CD4-positive, CD25-positive, alpha-beta regulatory T cell (primary cell): ENCODE measurements around the gene ZFPM1. TPM values are rescaled to one million over a fixed set of nuclear protein-coding genes. Genes with fewer than 3 reads are reported as not detected.

Experiments used
- ATAC-seq, 2 donors: fragments of 150-1000 bp; cut with Tn5 transposase; one replicate each; pipeline ENCODE4 v1.10.0; 2021; ENCODE audit warnings: low read depth in 2 of 2, moderate number of reproducible peaks in 2 of 2, moderate library complexity in 1 of 2
- DNase-seq, 3 donors: peaks; one replicate each; pipeline versions ENCODE4 v3.0.0 to v3.0.0-alpha.2; 2012 to 2022; ENCODE audit warnings: mixed read lengths in 1 of 3
- H3K27ac ChIP-seq: one replicate; pipeline ENCODE4 v1.7.0; 2013; ENCODE audit warnings: mild to moderate bottlenecking, low read length; ENCODE audit not compliant: insufficient read depth, poor library complexity, severe bottlenecking
- H3K27me3 ChIP-seq: one replicate; pipeline ENCODE4 v1.7.0; 2013; ENCODE audit warnings: low read length; ENCODE audit not compliant: control insufficient read depth, insufficient read depth
- H3K36me3 ChIP-seq: one replicate; pipeline ENCODE4 v1.7.0; 2013; ENCODE audit warnings: mild to moderate bottlenecking, low read length, moderate library complexity; ENCODE audit not compliant: control insufficient read depth, insufficient read depth
- H3K4me1 ChIP-seq: 2 replicates; pipeline ENCODE4 v1.7.0; 2013; ENCODE audit warnings: mild to moderate bottlenecking, low read length; ENCODE audit not compliant: insufficient read depth, control insufficient read depth, poor library complexity, severe bottlenecking
- H3K4me3 ChIP-seq: one replicate; pipeline ENCODE4 v1.7.0; 2013; ENCODE audit warnings: low read depth, mild to moderate bottlenecking, low read length, moderate library complexity
- H3K9me3 ChIP-seq, 2 experiments: 1 replicate in 1 of 2; 2 replicates in 1 of 2; pipeline ENCODE4 v1.7.0; 2013; ENCODE audit warnings: low read length in 2 of 2, mild to moderate bottlenecking in 1 of 2, moderate library complexity in 1 of 2; ENCODE audit not compliant: control insufficient read depth in 2 of 2
- H3K27ac Mint-ChIP-seq, 3 donors: one replicate each; pipeline ENCODE4 v1.8.0; 2020 to 2022; ENCODE audit warnings: mild to moderate bottlenecking in 3 of 3, mixed read lengths in 3 of 3, moderate library complexity in 2 of 3
- H3K27me3 Mint-ChIP-seq: one replicate; pipeline ENCODE4 v1.8.0; 2022; ENCODE audit warnings: mild to moderate bottlenecking, mixed read lengths
- H3K36me3 Mint-ChIP-seq: one replicate; pipeline ENCODE4 v1.8.0; 2020; ENCODE audit warnings: mixed read lengths
- H3K4me1 Mint-ChIP-seq, 4 donors: one replicate each; pipeline ENCODE4 v1.8.0; 2020 to 2022; ENCODE audit warnings: mixed read lengths in 4 of 4, mild to moderate bottlenecking in 1 of 4
- H3K4me3 Mint-ChIP-seq, 4 donors: one replicate each; pipeline ENCODE4 v1.8.0; 2020 to 2022; ENCODE audit warnings: mild to moderate bottlenecking in 4 of 4, mixed read lengths in 4 of 4, moderate library complexity in 3 of 4
- H3K9me3 Mint-ChIP-seq, 7 donors: one replicate each; pipeline ENCODE4 v1.8.0; 2020 to 2022; ENCODE audit warnings: mixed read lengths in 7 of 7, mild to moderate bottlenecking in 3 of 7, moderate library complexity in 2 of 7
- polyA plus RNA-seq, 4 donors: library from polyadenylated mRNA; unstranded; fragments of 300-500 nt; fragmentation: Illumina TruSeq; gene quantifications; one replicate each; pipeline ENCODE4 v1.2.3, GENCODE V29; 2021
- total RNA-seq: library from RNA; stranded (reverse); gene quantifications from one replicate; pipeline ENCODE4 v1.2.3, GENCODE V29; 2022

ZFPM1 gene
- total and polyA plus RNA-seq, 5 donors from 2014 or later: 0.07 to 30.2 (median 0.16) TPM

GRCh38 chr16:88576307-88576706, 123.2 kb downstream of the ZFPM1 start:
- Mint-ChIP-seq H3K4me3 (peak overlapping the region in 1 of 4 donors; percentile 76), H3K27ac (no peak overlapping the region), H3K36me3 (peaks cover 21% of the 10 kb centered on the region), H3K4me1 (peaks cover 13 to 72% (median 37%) of the 10 kb centered on the region in 4 donors), H3K9me3 (no peaks in the 10 kb centered on the region), H3K27me3 (no peaks in the 10 kb centered on the region)
- peaks cover 23% of the 10 kb centered on the region for H3K4me1 ChIP-seq
- no peak for DNase-seq
- ATAC-seq: no peak
- H3K4me3 ChIP-seq: no peak overlapping the region
- no peak overlapping the region for H3K27ac ChIP-seq
- peaks cover 67% of the 10 kb centered on the region for H3K36me3 ChIP-seq
- H3K27me3 ChIP-seq: no peaks in the 10 kb centered on the region
- H3K9me3 ChIP-seq: no peaks in the 10 kb centered on the region

GRCh38 chr16:88577166-88577565, 124.1 kb downstream of the ZFPM1 start:
- peak overlapping the region; percentile 18 to 89 (median 77) for H3K27ac Mint-ChIP-seq
- H3K4me3 Mint-ChIP-seq: peak overlapping the region in 1 of 4 donors; percentile 47

GRCh38 chr16:88578446-88579313, 125.6 kb downstream of the ZFPM1 start:
- H3K4me1 Mint-ChIP-seq: peaks cover 9 to 66% (median 31%) of the 10 kb centered on the region in 4 donors
- H3K27me3 ChIP-seq: no peaks in the 10 kb centered on the region
- no peaks in the 10 kb centered on the region for H3K9me3 Mint-ChIP-seq
- peak overlapping the region in 3 of 4 donors; percentile 21 to 60 (median 39) for H3K4me3 Mint-ChIP-seq
- H3K27ac Mint-ChIP-seq: peak overlapping the region in 2 of 3 donors; percentile 56 to 84
- H3K4me1 ChIP-seq: peaks cover 16% of the 10 kb centered on the region
- no peaks in the 10 kb centered on the region for H3K27me3 Mint-ChIP-seq
- no peaks in the 10 kb centered on the region for H3K9me3 ChIP-seq
- peak in 1 of 3 donors; percentile 44 for DNase-seq
- peaks cover 71% of the 10 kb centered on the region for H3K36me3 ChIP-seq
- peak in 1 of 2 donors; percentile 33 for ATAC-seq
- H3K27ac ChIP-seq: no peak overlapping the region
- no peak overlapping the region for H3K4me3 ChIP-seq
- peaks cover 19% of the 10 kb centered on the region for H3K36me3 Mint-ChIP-seq

More at GRCh38 chr16:88577166-88577565, 124.1 kb downstream of the ZFPM1 start:
- Histone ChIP-seq H3K9me3 (no peaks in the 10 kb centered on the region), H3K4me3 (no peak overlapping the region), H3K36me3 (peaks cover 71% of the 10 kb centered on the region), H3K27me3 (no peaks in the 10 kb centered on the region), H3K27ac (no peak overlapping the region), H3K4me1 (peaks cover 15% of the 10 kb centered on the region)
- no peak for ATAC-seq
- H3K27me3 Mint-ChIP-seq: no peaks in the 10 kb centered on the region
- peaks cover 13 to 66% (median 32%) of the 10 kb centered on the region in 4 donors for H3K4me1 Mint-ChIP-seq
- H3K9me3 Mint-ChIP-seq: no peaks in the 10 kb centered on the region
- no peak for DNase-seq
- peaks cover 21% of the 10 kb centered on the region for H3K36me3 Mint-ChIP-seq

- H3K36me3 ChIP-seq: peaks cover 66% of the 10 kb centered on the region
- Mint-ChIP-seq H3K9me3 (no peaks in the 10 kb centered on the region), H3K4me3 (no peak overlapping the region), H3K27ac (no peak overlapping the region), H3K27me3 (no peaks in the 10 kb centered on the region), H3K4me1 (peaks cover 13 to 72% (median 36%) of the 10 kb centered on the region in 4 donors), H3K36me3 (peaks cover 16% of the 10 kb centered on the region)
- ATAC-seq (no peak), DNase-seq (no peak)
- no peaks in the 10 kb centered on the region for H3K27me3 ChIP-seq
- H3K4me3 ChIP-seq: no peak overlapping the region
- H3K4me1 ChIP-seq: peaks cover 25% of the 10 kb centered on the region
- H3K9me3 ChIP-seq: no peaks in the 10 kb centered on the region
- no peak overlapping the region for H3K27ac ChIP-seq
Measured at GRCh38 chr16:88580371-88580770, 127.3 kb downstream of the ZFPM1 start.

- H3K9me3 ChIP-seq: no peaks in the 10 kb centered on the region
- peak overlapping the region in 1 of 3 donors; percentile 85 for H3K27ac Mint-ChIP-seq
- peak overlapping the region in 1 of 4 donors; percentile 42 for H3K4me3 Mint-ChIP-seq
Measured at GRCh38 chr16:88581033-88581432, 128.0 kb downstream of the ZFPM1 start.

GRCh38 chr16:88582912-88583575, 130.0 kb downstream of the ZFPM1 start:
- H3K36me3 Mint-ChIP-seq: peaks cover 20% of the 10 kb centered on the region
- peaks cover 0 to 1% (median 0%) of the 10 kb centered on the region in 7 donors for H3K9me3 Mint-ChIP-seq
- H3K4me1 Mint-ChIP-seq: peaks cover 13 to 81% (median 43%) of the 10 kb centered on the region in 4 donors
- H3K36me3 ChIP-seq: peaks cover 56% of the 10 kb centered on the region
- no peak overlapping the region for H3K4me3 ChIP-seq
- no peaks in the 10 kb centered on the region for H3K9me3 ChIP-seq
- H3K27me3 Mint-ChIP-seq: no peaks in the 10 kb centered on the region
- peak in 1 of 3 donors; percentile 57 for DNase-seq
- H3K27ac ChIP-seq: peak overlapping the region; percentile 60
- peak in 1 of 2 donors; percentile 49 for ATAC-seq
- H3K4me1 ChIP-seq: peaks cover 41% of the 10 kb centered on the region
- H3K27me3 ChIP-seq: no peaks in the 10 kb centered on the region
- H3K4me3 Mint-ChIP-seq: peak overlapping the region in 3 of 4 donors; percentile 66 to 70 (median 69)
- H3K27ac Mint-ChIP-seq: peak overlapping the region in 2 of 3 donors; percentile 63 to 85

More at GRCh38 chr16:88581033-88581432, 128.0 kb downstream of the ZFPM1 start:
- H3K27ac ChIP-seq: no peak overlapping the region
- peaks cover 65% of the 10 kb centered on the region for H3K36me3 ChIP-seq
- no peak overlapping the region for H3K4me3 ChIP-seq
- H3K9me3 Mint-ChIP-seq: peaks cover 0 to 1% (median 0%) of the 10 kb centered on the region in 7 donors
- H3K4me1 ChIP-seq: peaks cover 25% of the 10 kb centered on the region
- peaks cover 16% of the 10 kb centered on the region for H3K36me3 Mint-ChIP-seq
- ATAC-seq (no peak), DNase-seq (no peak)
- H3K27me3 ChIP-seq: no peaks in the 10 kb centered on the region
- H3K27me3 Mint-ChIP-seq: no peaks in the 10 kb centered on the region
- peaks cover 13 to 73% (median 37%) of the 10 kb centered on the region in 4 donors for H3K4me1 Mint-ChIP-seq

GRCh38 chr16:88584676-88585075, 131.6 kb downstream of the ZFPM1 start:
- H3K4me3 Mint-ChIP-seq: peak overlapping the region in 3 of 4 donors; percentile 40 to 64 (median 53)
- H3K4me1 Mint-ChIP-seq: peaks cover 19 to 84% (median 48%) of the 10 kb centered on the region in 4 donors
- peaks cover 0 to 1% (median 0%) of the 10 kb centered on the region in 7 donors for H3K9me3 Mint-ChIP-seq
- no peak for ATAC-seq
- H3K4me3 ChIP-seq: no peak overlapping the region
- no peaks in the 10 kb centered on the region for H3K27me3 Mint-ChIP-seq
- no peaks in the 10 kb centered on the region for H3K27me3 ChIP-seq
- no peak for DNase-seq
- H3K9me3 ChIP-seq: no peaks in the 10 kb centered on the region
- H3K4me1 ChIP-seq: peaks cover 45% of the 10 kb centered on the region
- peak overlapping the region; percentile 82 to 95 (median 94) for H3K27ac Mint-ChIP-seq
- peaks cover 14% of the 10 kb centered on the region for H3K36me3 Mint-ChIP-seq
- H3K36me3 ChIP-seq: peaks cover 40% of the 10 kb centered on the region
- H3K27ac ChIP-seq: peak overlapping the region; percentile 64
